IMR-90 (cell line): ENCODE results near the gene EHBP1. TPM values are rescaled to one million over a fixed set of nuclear protein-coding genes. Genes with fewer than 3 reads are reported as not detected.
A peak's percentile ranks its signal among the peaks of the same experiment; 100 is the strongest.

Source experiments
- ATAC-seq: fragments of 200-7000 bp; cut with Tn5 transposase; 2 replicates; pipeline ENCODE4 v1.9.1; 2020; ENCODE audit warnings: low read depth, mild to moderate bottlenecking, moderate library complexity
- BruUV-seq: library from RNA; stranded (reverse); fragments of 400-500 nt; replicated peaks from 2 replicates; lab custom pipeline; 2021; lab: Mats Ljungman, UMichigan
- CTCF ChIA-PET: fragments of 300-600 bp; formaldehyde crosslinking; extraction: SDS; loops from one replicate; lab custom pipeline; 2021; ENCODE audit warnings: antibody characterized with exemption; lab: Yijun Ruan, JAX
- POLR2A ChIA-PET: fragments of 300-600 bp; sonication (Branson Sonifier 250); formaldehyde crosslinking; loops from one replicate; lab custom pipeline; 2022; ENCODE audit warnings: antibody characterized with exemption; ENCODE audit not compliant: unreplicated experiment; lab: Charles Lee
- DNase-seq: peaks from one replicate; pipeline ENCODE4 v3.0.0; 2013
- H2AFZ ChIP-seq: replicated peaks from 2 replicates; pipeline ENCODE3; 2013; ENCODE audit warnings: low read length, mild to moderate bottlenecking; ENCODE audit not compliant: poor library complexity
- H2AK5ac ChIP-seq: 2 replicates; pipeline ENCODE4 v1.6.1; 2013; ENCODE audit warnings: low read depth, low read length, inconsistent platforms
- H2AK9ac ChIP-seq: replicated peaks from 2 replicates; pipeline ENCODE3; 2013; ENCODE audit warnings: mild to moderate bottlenecking, low read depth, low read length, moderate library complexity; ENCODE audit not compliant: poor library complexity
- H2BK120ac ChIP-seq: 2 replicates; pipeline ENCODE4 v1.6.1; 2013; ENCODE audit warnings: low read depth, low read length, inconsistent platforms
- H2BK15ac ChIP-seq: 3 replicates; pipeline ENCODE4 v1.6.1; 2013; ENCODE audit warnings: low read depth, low read length, inconsistent platforms
- H2BK20ac ChIP-seq: 2 replicates; pipeline ENCODE4 v1.6.1; 2013; ENCODE audit warnings: low read depth, mild to moderate bottlenecking, inconsistent platforms, low read length, moderate library complexity
- H2BK5ac ChIP-seq: 2 replicates; pipeline ENCODE4 v1.6.1; 2013; ENCODE audit warnings: mild to moderate bottlenecking, low read depth, low read length, inconsistent platforms; ENCODE audit not compliant: poor library complexity, severe bottlenecking
- H3K14ac ChIP-seq: replicated peaks from 2 replicates; pipeline ENCODE4 v1.6.1; 2013; ENCODE audit warnings: low read depth, low read length, inconsistent platforms
- H3K18ac ChIP-seq: 2 replicates; pipeline ENCODE4 v1.6.1; 2013; ENCODE audit warnings: low read depth, low read length, control low read depth
- H3K23ac ChIP-seq: 2 replicates; pipeline ENCODE4 v1.6.1; 2013; ENCODE audit warnings: low read depth, low read length, inconsistent platforms
- H3K27ac ChIP-seq: 2 replicates; pipeline ENCODE4 v1.5.1; 2013; ENCODE audit warnings: mild to moderate bottlenecking, control low read depth, low read length; ENCODE audit not compliant: insufficient read depth
- H3K27me3 ChIP-seq: 2 replicates; pipeline ENCODE4 v1.6.1; 2013; ENCODE audit warnings: low read length; ENCODE audit not compliant: control insufficient read depth, insufficient read depth
- H3K36me3 ChIP-seq: 2 replicates; pipeline ENCODE4 v1.6.1; 2013; ENCODE audit warnings: low read length, mixed read lengths; ENCODE audit not compliant: control insufficient read depth, insufficient read depth
- H3K4ac ChIP-seq: 2 replicates; pipeline ENCODE4 v1.6.1; 2013; ENCODE audit warnings: low read depth, low read length, inconsistent platforms
- H3K4me1 ChIP-seq: 2 replicates; pipeline ENCODE4 v1.6.1; 2013; ENCODE audit warnings: low read length, mixed read lengths; ENCODE audit not compliant: control insufficient read depth, insufficient read depth
- H3K4me2 ChIP-seq: 2 replicates; pipeline ENCODE4 v1.6.1; 2013; ENCODE audit warnings: low read depth, mild to moderate bottlenecking, control low read depth, low read length, moderate library complexity
- H3K4me3 ChIP-seq: 2 replicates; pipeline ENCODE4 v1.5.1; 2013; ENCODE audit warnings: low read depth, mild to moderate bottlenecking, control low read depth, low read length, moderate library complexity; ENCODE audit not compliant: insufficient read depth
- H3K56ac ChIP-seq: 2 replicates; pipeline ENCODE4 v1.6.1; 2013; ENCODE audit warnings: low read length, inconsistent platforms; ENCODE audit not compliant: insufficient read depth; ENCODE audit errors: extremely low read depth
- H3K79me1 ChIP-seq, 2 experiments: 2 replicates each; pipeline ENCODE4 v1.6.1; 2013; ENCODE audit warnings: low read length in 2 of 2, inconsistent platforms in 1 of 2, low read depth in 1 of 2
- H3K9ac ChIP-seq: 2 replicates; pipeline ENCODE4 v1.6.1; 2013; ENCODE audit warnings: low read depth, low read length, control low read depth
- H3K9me1 ChIP-seq: 2 replicates; pipeline ENCODE4 v1.6.1; 2013; ENCODE audit warnings: low read length, inconsistent platforms; ENCODE audit not compliant: insufficient read depth
- H3K9me3 ChIP-seq: 2 replicates; pipeline ENCODE4 v1.6.1; 2013; ENCODE audit warnings: low read length; ENCODE audit not compliant: control insufficient read depth, insufficient read depth
- H4K20me1 ChIP-seq: 2 replicates; pipeline ENCODE4 v1.6.1; 2013; ENCODE audit warnings: low read length, inconsistent platforms; ENCODE audit not compliant: insufficient read depth
- H4K5ac ChIP-seq: 2 replicates; pipeline ENCODE4 v1.6.1; 2013; ENCODE audit warnings: mild to moderate bottlenecking, low read depth, low read length, control low read depth
- H4K8ac ChIP-seq, 2 experiments: 2 replicates each; pipeline ENCODE4 v1.6.1; 2013; ENCODE audit warnings: low read depth in 2 of 2, low read length in 2 of 2, control low read depth in 1 of 2, inconsistent platforms in 1 of 2
- H4K91ac ChIP-seq: 2 replicates; pipeline ENCODE4 v1.6.1; 2013; ENCODE audit warnings: low read depth, low read length, inconsistent platforms; ENCODE audit not compliant: insufficient read depth
- BHLHE40 ChIP-seq: fragments of 150-350 bp; IDR thresholded peaks from 2 replicates; pipeline ENCODE4 v1.6.1; 2016; ENCODE audit warnings: mild to moderate bottlenecking, low read depth, low read length
- FOS ChIP-seq: fragments of 150-350 bp; IDR thresholded peaks from 2 replicates; pipeline ENCODE4 v1.6.1; 2016; ENCODE audit warnings: low read depth, low read length
- USF2 ChIP-seq: fragments of 150-350 bp; IDR thresholded peaks from 2 replicates; pipeline ENCODE4 v1.6.1; 2017; ENCODE audit warnings: mild to moderate bottlenecking, antibody characterized with exemption, low read length, low read depth
- WGBS, 2 experiments: methylation state at CpG; one replicate each; pipeline versions ENCODE4 v1.1.5 to v1.1.7; 2013; ENCODE audit warnings: missing lambda C conversion rate in 2 of 2; ENCODE audit not compliant: insufficient read length in 1 of 2; ENCODE audit errors: extremely low coverage in 2 of 2; 5-methylcytosine and 5-hydroxymethylcytosine counted together
- dilution Hi-C: fragments of 300-500 bp; cut with HindIII; formaldehyde crosslinking; loops from one replicate; pipeline ENCODE4 v1.14.3; 2018; ENCODE audit warnings: low sequenced_read_pairs; ENCODE audit not compliant: unreplicated experiment
- in situ Hi-C: fragments of 300-500 bp; cut with MboI; formaldehyde crosslinking; loops from 3 replicates; pipeline ENCODE4 v1.14.3; 2019; ENCODE audit warnings: low sequenced_read_pairs, inconsistent platforms, mixed read lengths
- intact Hi-C: fragments of 100-400 bp; cut with micrococcal nuclease; formaldehyde crosslinking; loops from 2 replicates; pipeline ENCODE4 v1.10.0; 2022
- polyA plus RNA-seq, 3 experiments: library from polyadenylated mRNA; depleted of rRNA; stranded (reverse); fragments of >200 nt; gene quantifications; 2 replicates each; pipeline ENCODE4 v1.2.3, GENCODE V29; 2012; ENCODE audit warnings: low replicate concordance in 1 of 3
- total RNA-seq: library from RNA; depleted of rRNA; stranded (reverse); fragments of >200 nt; gene quantifications from 2 replicates; pipeline ENCODE4 v1.2.3, GENCODE V29; 2012

Gene EHBP1
- total and polyA plus RNA-seq, 2 of the 4 experiments (the other 2 are of a cell fraction), result 28.3 to 44.4 TPM

- no peaks in the 10 kb centered on the region for H3K36me3 ChIP-seq
- no peak overlapping the region for H4K5ac ChIP-seq
- no peak overlapping the region for H2BK5ac ChIP-seq
- H3K4me1 ChIP-seq, result peaks cover 4% of the 10 kb centered on the region; the same call in 1 of the 2 replicates
- no peak overlapping the region for H2BK20ac ChIP-seq
- H2BK120ac ChIP-seq, result no peak overlapping the region
- no peak overlapping the region for H3K9ac ChIP-seq
- DNase-seq (no peak), ATAC-seq (peak; percentile 42; the same call in 1 of the 2 replicates)
- peaks cover 15 to 42% of the 10 kb centered on the region in 2 experiments for H3K79me1 ChIP-seq
- no peak overlapping the region for H2AFZ ChIP-seq
- in situ Hi-C loops, result no loop called here
- H4K8ac ChIP-seq, result no peak overlapping the region
- CTCF ChIA-PET, result interaction anchor here (0.7 kb wide), 1 partner anchor 10 kb away, joined by 4 read pairs; no protein-coding TSS in a partner anchor
- no peak overlapping the region for H3K4me3 ChIP-seq
- H3K14ac ChIP-seq, result no peak overlapping the region
- no peak overlapping the region for H2AK5ac ChIP-seq
- H3K4ac ChIP-seq, result no peak overlapping the region
- no peak overlapping the region for H3K18ac ChIP-seq
- H3K23ac ChIP-seq, result no peak overlapping the region
- H3K27me3 ChIP-seq, result no peaks in the 10 kb centered on the region
- H2BK15ac ChIP-seq, result no peak overlapping the region
- no peak overlapping the region for H3K27ac ChIP-seq
- dilution Hi-C loops, result no loop called here
- POLR2A ChIA-PET, result no interaction called here
- WGBS, 2 experiments, result no CpG with 5 or more reads among the region's 1 CpG
- no TSS peak for BruUV-seq
- intact Hi-C loops, result no loop called here
- H4K91ac ChIP-seq, result no peak overlapping the region
- H3K4me2 ChIP-seq, result no peak overlapping the region
- peaks cover 12% of the 10 kb centered on the region; the same call in 1 of the 2 replicates for H4K20me1 ChIP-seq
- no peak overlapping the region for H3K56ac ChIP-seq
- H3K9me1 ChIP-seq, result peaks cover 4% of the 10 kb centered on the region; the same call in 1 of the 2 replicates
- TF ChIP-seq BHLHE40, result no peak
- no peak for TF ChIP-seq FOS
- TF ChIP-seq USF2, result no peak
- H3K9me3 ChIP-seq, result no peaks in the 10 kb centered on the region
- no peak overlapping the region for H2AK9ac ChIP-seq
These were observed 28.0 kb downstream of the EHBP1 start for GRCh38 chr2:62733546-62733945.
